SKM-1 treated with dmso at 0.1 percent for 144 hours (cell line): ENCODE results near the gene PSMB10.

ENCODE experiments used
- DNase-seq: peaks from one replicate; lab custom pipeline; 2025; ENCODE audit not compliant: unreplicated experiment; lab: John Stamatoyannopoulos, UW

The PSMB10 gene

DNA sequence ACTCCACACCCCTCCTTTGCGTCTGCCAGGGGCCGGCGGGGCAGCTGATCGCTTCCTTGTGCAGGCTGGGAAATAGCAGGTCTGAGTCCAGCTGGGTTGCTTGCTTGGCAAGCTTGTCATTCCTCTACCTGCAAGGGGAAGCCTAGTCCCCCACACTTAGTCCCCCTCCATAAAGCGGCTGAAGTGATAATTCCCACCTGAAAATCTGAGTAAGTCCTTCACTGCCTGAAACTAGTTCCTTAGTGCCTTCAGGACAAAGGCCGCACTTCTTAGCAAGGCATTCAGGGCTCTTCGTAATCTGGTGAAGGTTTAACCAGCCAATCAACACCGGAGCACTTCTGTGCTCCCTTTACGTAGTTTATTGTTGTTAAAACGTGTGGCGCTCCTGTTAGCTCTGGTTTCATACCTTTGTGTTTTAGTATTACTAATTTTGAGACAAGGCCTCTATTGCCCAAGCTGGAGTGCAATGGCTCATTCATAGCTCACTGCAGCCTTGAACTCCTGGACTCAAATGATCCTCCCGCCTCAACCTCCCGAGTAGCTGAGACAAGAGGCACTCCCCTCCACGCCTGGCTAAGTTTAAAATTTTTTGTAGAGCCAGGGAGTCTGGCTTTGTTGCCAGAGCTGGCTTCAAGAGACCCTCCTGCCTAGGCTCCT lies 42.8 kb downstream of the PSMB10 start:
- DNase-seq, result no peak

GRCh38 chr16:67892899-67893742 lies 43.5 kb downstream of the PSMB10 start, which contains the start of gene PSKH1:
TSS of gene PSKH1 (plus strand) at chr16:67893254. CDS start at chr16:67908750, 15,496 bp downstream.
- DNase-seq, result peak; percentile 91

- no peak for DNase-seq
These were observed 44.3 kb downstream of the PSMB10 start for GRCh38 chr16:67892375-67892774.

DNA sequence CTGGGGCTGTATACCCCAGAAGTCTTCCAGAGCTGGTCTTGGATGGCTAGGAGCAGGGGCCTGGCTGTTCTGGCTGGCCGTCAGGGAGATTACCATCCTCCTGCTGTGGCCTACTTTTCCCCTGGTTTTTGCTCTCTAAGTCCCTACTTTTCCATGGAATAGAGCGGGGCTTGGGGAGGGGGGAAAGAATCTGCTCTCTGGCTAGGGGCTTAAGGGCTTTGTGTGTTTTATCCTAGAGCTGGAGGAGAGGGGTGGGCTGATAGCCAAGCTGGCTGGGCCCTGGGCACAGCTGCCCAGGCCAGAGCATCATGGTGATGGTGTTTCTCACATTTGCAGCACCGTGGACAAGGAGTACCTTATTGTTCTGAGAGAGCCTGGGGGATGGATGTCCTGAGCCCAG lies 48.3 kb downstream of the PSMB10 start:
- no peak for DNase-seq

- no peak for DNase-seq
These were observed 50.3 kb downstream of the PSMB10 start for GRCh38 chr16:67886387-67886786.

DNA sequence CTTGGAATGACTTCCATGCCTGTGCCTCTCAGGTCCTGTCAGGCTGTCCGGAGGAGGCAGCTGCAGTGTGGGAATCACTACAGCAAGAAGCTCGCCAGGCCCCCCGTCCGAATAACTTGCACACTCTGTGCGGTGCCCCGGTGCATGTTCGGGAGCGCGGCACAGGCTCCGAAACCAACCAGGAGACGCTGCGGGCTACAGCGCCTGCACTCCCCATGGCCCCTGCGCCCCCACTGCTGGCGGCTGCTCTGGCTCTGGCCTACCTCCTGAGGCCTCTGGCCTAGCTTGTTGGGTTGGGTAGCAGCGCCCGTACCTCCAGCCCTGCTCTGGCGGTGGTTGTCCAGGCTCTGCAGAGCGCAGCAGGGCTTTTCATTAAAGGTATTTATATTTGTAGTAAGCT lies 50.7 kb downstream of the PSMB10 start:
- DNase-seq, result no peak

- no peak for DNase-seq
These were observed 51.1 kb downstream of the PSMB10 start for GRCh38 chr16:67885545-67885944.

DNA sequence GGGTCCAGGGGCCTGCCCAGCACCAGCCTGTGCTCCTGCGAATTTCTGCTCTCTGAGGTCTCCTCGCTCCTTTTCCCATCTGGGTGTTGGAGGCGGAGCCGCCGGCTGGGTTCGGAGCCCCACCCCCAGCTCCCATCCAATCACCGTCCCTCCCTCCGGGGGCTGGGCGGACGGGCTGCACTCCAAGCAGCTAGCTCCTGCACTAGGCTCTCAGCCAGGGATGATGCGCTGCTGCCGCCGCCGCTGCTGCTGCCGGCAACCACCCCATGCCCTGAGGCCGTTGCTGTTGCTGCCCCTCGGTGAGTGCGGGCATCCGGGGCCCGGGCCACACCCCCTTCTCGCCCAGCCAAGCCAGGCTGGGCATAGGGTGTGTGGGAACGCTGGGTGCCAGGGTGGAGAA lies 52.0 kb downstream of the PSMB10 start, which contains the start of gene NRN1L:
Gene NRN1L, plus strand, starts transcription at position 202 of the 400 bp plus-strand sequence. Its CDS starts 19 bp downstream, at position 221.
- no peak for DNase-seq
